Astrocyte of the spinal cord (primary cell): ENCODE measurements around the gene MYT1.
"Not testable (repeated sequence)": the region's sequence is repeated elsewhere in the genome, so short reads cannot be mapped to it uniquely, and the experiment has no call there.

Experiments
- DNase-seq: peaks from one replicate; pipeline ENCODE4 v3.0.0; 2011; ENCODE audit warnings: low read depth, low spot score
- H3K4me3 ChIP-seq: 2 replicates; pipeline ENCODE4 v1.5.1; 2011; ENCODE audit warnings: low read depth, mild to moderate bottlenecking, low read length, moderate library complexity
- in situ Hi-C: cut with HindIII; loops from 2 replicates; pipeline ENCODE4 v1.10.0; 2017; ENCODE audit warnings: low sequenced_read_pairs
- TF ChIP-seq, protein P1 (sequence below): IDR thresholded peaks from 2 replicates; pipeline ENCODE4 v1.5.1; 2012; ENCODE audit warnings: low read depth, mild to moderate bottlenecking, low read length, inconsistent platforms

Gene MYT1

DNA sequence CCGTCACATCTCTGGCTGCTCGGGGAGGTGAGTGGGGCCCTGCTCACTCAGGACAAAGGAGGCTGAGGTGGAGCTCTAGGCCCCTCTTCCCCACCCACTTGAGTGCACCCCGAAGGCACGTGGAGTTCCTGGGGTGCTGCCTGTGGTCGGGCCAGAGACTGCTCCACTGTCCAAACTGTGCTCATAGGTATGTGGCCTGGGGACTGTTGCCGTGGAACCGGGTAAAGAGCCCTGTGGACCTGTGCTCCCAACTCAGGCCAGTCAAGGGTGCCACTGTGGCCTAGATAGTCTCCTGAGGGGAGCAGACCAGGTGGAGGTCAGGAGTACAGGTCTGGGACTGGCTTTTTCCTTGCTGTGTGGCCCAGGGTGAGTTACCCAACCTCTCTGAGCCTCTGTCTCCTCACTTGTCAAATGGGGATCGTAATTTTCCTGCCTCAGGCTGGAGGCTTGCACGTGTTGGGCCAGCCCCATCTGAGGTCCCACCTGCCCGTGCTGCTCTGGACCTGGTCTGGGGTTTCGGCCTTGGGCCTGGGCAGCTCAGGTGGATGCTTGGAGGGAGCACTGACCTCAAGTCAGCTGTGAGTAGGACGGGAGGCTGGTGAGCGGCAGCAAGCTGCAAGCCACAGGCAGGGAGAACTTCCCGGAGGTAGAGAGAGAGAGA lies 44.4 kb upstream of the MYT1 start:
- no peak overlapping the region for H3K4me3 ChIP-seq
- TF ChIP-seq, protein P1, sequence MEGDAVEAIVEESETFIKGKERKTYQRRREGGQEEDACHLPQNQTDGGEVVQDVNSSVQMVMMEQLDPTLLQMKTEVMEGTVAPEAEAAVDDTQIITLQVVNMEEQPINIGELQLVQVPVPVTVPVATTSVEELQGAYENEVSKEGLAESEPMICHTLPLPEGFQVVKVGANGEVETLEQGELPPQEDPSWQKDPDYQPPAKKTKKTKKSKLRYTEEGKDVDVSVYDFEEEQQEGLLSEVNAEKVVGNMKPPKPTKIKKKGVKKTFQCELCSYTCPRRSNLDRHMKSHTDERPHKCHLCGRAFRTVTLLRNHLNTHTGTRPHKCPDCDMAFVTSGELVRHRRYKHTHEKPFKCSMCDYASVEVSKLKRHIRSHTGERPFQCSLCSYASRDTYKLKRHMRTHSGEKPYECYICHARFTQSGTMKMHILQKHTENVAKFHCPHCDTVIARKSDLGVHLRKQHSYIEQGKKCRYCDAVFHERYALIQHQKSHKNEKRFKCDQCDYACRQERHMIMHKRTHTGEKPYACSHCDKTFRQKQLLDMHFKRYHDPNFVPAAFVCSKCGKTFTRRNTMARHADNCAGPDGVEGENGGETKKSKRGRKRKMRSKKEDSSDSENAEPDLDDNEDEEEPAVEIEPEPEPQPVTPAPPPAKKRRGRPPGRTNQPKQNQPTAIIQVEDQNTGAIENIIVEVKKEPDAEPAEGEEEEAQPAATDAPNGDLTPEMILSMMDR, result no peak
- DNase-seq, result no peak
- in situ Hi-C loops, result no loop called here

DNA sequence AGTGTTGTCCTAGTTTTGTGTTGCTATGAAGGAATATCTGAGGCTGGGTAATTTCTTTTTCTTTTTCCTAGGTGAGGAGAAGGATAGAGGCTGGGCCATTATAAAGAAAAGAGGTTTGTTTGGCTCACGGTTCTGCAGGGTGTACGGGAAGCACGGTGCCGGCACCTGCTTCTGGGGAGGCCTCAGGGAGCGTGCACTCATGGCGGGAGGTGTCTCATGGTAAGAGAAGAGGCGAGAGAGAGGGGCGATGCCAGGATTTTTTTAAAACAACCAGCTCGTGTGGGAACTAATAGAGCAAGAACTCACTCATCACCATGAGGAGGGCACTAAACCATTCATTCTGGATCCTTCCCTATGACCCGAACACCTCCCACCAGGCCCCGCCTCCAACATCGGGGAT lies 42.7 kb upstream of the MYT1 start:
- in situ Hi-C loops, result no loop called here
- TF ChIP-seq, protein P1, result no peak
- no peak for DNase-seq
- H3K4me3 ChIP-seq, result no peak overlapping the region

DNA sequence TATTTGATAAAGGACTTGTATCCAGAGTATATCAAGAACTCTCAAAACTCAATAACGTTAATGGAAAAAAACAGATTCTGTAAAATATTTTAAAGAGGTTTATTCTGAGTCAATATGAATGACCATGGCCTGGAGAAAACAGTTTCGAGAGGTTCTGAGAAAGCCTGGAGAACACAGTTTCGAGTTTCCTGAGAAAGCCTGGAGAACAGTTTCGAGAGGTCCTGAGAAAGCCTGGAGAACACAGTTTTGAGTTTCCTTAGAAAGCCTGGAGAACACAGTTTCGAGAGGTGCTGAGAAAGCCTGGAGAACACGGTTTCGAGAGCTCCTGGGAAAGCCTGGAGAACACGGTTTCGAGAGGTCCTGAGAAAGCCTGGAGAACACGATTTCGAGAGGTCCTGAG lies 41.3 kb upstream of the MYT1 start:
- in situ Hi-C loops, DNase-seq, H3K4me3 ChIP-seq: not testable (repeated sequence)

DNA sequence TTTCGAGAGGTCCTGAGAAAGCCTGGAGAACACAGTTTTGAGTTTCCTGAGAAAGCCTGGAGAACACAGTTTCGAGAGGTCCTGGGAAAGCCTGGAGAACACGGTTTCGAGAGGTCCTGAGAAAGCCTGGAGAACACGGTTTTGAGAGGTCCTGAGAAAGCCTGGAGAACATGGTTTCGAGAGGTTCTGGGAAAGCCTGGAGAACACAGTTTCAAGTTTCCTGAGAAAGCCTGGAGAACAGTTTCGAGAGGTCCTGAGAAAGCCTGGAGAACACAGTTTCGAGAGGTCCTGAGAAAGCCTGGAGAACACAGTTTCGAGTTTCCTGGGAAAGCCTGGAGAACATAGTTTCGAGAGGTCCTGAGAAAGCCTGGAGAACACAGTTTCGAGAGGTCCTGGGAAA lies 40.7 kb upstream of the MYT1 start:
- H3K4me3 ChIP-seq, in situ Hi-C loops, DNase-seq: not testable (repeated sequence)

DNA sequence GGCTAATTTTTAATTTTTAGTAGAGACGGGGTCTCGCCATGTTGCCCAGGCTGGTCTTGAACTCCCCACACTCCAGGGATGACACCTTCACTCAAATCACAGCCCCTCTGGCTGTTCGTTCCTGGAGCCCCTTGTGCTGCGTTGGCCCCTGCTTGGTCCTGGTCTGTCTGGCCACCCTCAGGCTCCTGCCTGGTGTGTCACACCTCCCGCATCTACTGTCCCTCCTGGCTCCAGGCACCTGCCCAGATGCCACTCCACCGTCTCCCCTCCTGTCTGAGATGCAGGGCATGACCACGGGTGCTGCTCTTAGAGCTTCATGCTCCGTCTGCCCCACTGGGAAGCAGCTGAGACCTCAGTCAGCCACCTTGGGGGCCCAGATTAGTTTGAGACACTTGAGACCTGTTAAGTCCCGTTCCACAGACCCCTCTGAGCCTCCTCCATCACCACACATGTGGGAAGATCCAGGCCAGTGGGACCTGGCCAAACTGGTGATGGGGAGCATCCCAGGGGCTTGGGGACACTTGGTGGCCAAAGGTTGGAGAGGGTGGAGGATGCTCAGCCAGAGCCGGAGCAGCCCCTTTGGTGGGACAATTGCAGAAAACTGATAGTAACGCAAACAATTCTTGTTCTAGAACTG lies 35.0 kb upstream of the MYT1 start:
- TF ChIP-seq, protein P1, result no peak
- no peak for DNase-seq
- no peak overlapping the region for H3K4me3 ChIP-seq
- in situ Hi-C loops, result no loop called here

DNA sequence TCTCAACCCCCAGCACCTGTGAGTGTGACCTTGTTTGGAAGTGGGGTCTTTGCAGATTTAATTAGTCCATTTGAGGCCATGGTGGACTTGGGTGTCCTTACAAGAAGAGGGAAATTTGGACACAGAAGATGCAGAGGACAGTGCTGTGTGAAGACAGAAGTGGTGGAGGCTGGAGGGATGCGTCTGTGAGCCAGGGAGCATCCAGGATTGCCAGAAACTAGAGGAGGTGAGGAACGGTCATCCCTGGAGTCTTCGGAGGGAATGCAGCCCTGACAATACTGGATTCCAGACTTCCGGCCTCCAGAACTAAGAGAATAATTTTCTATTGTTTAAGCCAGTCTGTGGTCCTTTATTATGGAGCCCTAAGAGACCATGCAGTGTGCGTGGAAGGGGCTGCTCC lies 34.0 kb upstream of the MYT1 start:
- DNase-seq, result no peak
- no peak overlapping the region for H3K4me3 ChIP-seq
- in situ Hi-C loops, result no loop called here
- TF ChIP-seq, protein P1, result no peak

DNA sequence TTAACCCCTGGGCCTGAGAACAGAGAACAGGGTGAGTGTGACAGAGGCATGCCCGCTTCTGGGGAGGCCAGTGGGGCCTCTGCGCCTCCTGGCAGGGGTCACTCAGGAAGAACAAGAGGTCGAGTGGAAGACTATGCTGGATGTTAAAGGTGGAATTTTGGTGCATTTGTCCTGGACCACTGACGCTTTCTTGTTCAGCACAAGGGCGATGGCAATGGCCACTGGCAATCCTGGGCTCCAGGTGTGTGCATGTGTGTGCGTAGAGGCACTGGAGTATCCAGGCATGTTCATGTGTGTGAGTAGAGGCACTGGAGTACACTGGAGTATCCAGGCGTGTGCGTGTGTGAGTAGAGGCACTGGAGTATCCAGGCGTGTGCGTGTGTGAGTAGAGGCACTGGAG lies 33.4 kb upstream of the MYT1 start:
- no peak overlapping the region for H3K4me3 ChIP-seq

More for the DNA sequence above, 33.4 kb upstream of the MYT1 start:
- TF ChIP-seq, protein P1, result no peak
- no peak for DNase-seq
- in situ Hi-C loops, result no loop called here
